ENCODE measurements around the gene NANOS1. TPM values are rescaled to one million over a fixed set of nuclear protein-coding genes. Genes with fewer than 3 reads are reported as not detected.

Gene NANOS1
- total and polyA plus RNA-seq, 2 donors (not counting 1 experiment from before 2014, with no cell fraction given), result 1.1 to 1.2 TPM

GRCh38 chr10:119039161-119039560 lies 9.6 kb downstream of the NANOS1 start:
- peaks cover 18% of the 10 kb centered on the region for H3K79me2 ChIP-seq (ENCODE audit: control insufficient read depth, insufficient read depth, low read length)
- H4K20me1 ChIP-seq (ENCODE audit: control insufficient read depth, extremely low read depth, insufficient read depth, low read length), result no peaks in the 10 kb centered on the region
- TF ChIP-seq CTCF (conservative IDR thresholded peaks at IDR 0.05 in 1 of 2, IDR thresholded peaks at IDR 0.05 in 1 of 2; ENCODE audit: low read depth in 1 of 2, low read length in 2 of 2) (no peak), EZH2 (IDR thresholded peaks at IDR 0.05; ENCODE audit: low read length, missing control alignments) (no peak)
- no peak overlapping the region for H3K27ac ChIP-seq (ENCODE audit: insufficient read depth, low read length)
- peaks cover 23% of the 10 kb centered on the region for H3K36me3 ChIP-seq (ENCODE audit: control insufficient read depth, insufficient read depth, low read length)
- H3K9ac ChIP-seq (ENCODE audit: insufficient read depth, low read length), result no peak overlapping the region
- no peaks in the 10 kb centered on the region for H3K4me1 ChIP-seq (ENCODE audit: control insufficient read depth, extremely low read depth, insufficient read depth, low read length)
- no peaks in the 10 kb centered on the region for H3K9me3 ChIP-seq (ENCODE audit: control insufficient read depth, insufficient read depth, low read depth, low read length)
- H2AFZ ChIP-seq (ENCODE audit: low read length), result no peak overlapping the region
- H3K4me3 ChIP-seq (replicated peaks in 1 of 4; ENCODE audit: control extremely low read depth in 1 of 4, insufficient read depth in 1 of 4, low read depth in 3 of 4, low read length in 4 of 4), result no peak overlapping the region
- no peak overlapping the region for H3K4me2 ChIP-seq (ENCODE audit: extremely low read depth, insufficient read depth, low read length)
- H3K27me3 ChIP-seq (ENCODE audit: control insufficient read depth, insufficient read depth, low read length), result no peaks in the 10 kb centered on the region
- no peak for DNase-seq (ENCODE audit: low read depth in 2 of 2)

- Histone ChIP-seq H3K27ac (ENCODE audit: insufficient read depth, low read length) (no peak overlapping the region), H3K36me3 (ENCODE audit: control insufficient read depth, insufficient read depth, low read length) (peaks cover 22% of the 10 kb centered on the region), H3K4me2 (ENCODE audit: extremely low read depth, insufficient read depth, low read length) (no peak overlapping the region), H3K79me2 (ENCODE audit: control insufficient read depth, insufficient read depth, low read length) (peaks cover 30% of the 10 kb centered on the region), H3K4me3 (replicated peaks in 1 of 4; ENCODE audit: control extremely low read depth in 1 of 4, insufficient read depth in 1 of 4, low read depth in 3 of 4, low read length in 4 of 4) (no peak overlapping the region), H4K20me1 (ENCODE audit: control insufficient read depth, extremely low read depth, insufficient read depth, low read length) (no peaks in the 10 kb centered on the region), H3K4me1 (ENCODE audit: control insufficient read depth, extremely low read depth, insufficient read depth, low read length) (no peaks in the 10 kb centered on the region), H2AFZ (ENCODE audit: low read length) (no peak overlapping the region), H3K9me3 (ENCODE audit: control insufficient read depth, insufficient read depth, low read depth, low read length) (no peaks in the 10 kb centered on the region), H3K27me3 (ENCODE audit: control insufficient read depth, insufficient read depth, low read length) (no peaks in the 10 kb centered on the region), H3K9ac (ENCODE audit: insufficient read depth, low read length) (no peak overlapping the region)
- TF ChIP-seq CTCF (conservative IDR thresholded peaks at IDR 0.05 in 1 of 2, IDR thresholded peaks at IDR 0.05 in 1 of 2; ENCODE audit: low read depth in 1 of 2, low read length in 2 of 2), result no peak
- TF ChIP-seq EZH2 (IDR thresholded peaks at IDR 0.05; ENCODE audit: low read length, missing control alignments), result no peak
- no peak for DNase-seq (ENCODE audit: low read depth in 2 of 2)
Measured at GRCh38 chr10:119041326-119041725, 11.8 kb downstream of the NANOS1 start.

- Histone ChIP-seq H3K4me3 (replicated peaks in 1 of 4; ENCODE audit: control extremely low read depth in 1 of 4, insufficient read depth in 1 of 4, low read depth in 3 of 4, low read length in 4 of 4) (no peak overlapping the region), H3K4me1 (ENCODE audit: control insufficient read depth, extremely low read depth, insufficient read depth, low read length) (no peaks in the 10 kb centered on the region), H3K27ac (ENCODE audit: insufficient read depth, low read length) (no peak overlapping the region), H3K9ac (ENCODE audit: insufficient read depth, low read length) (no peak overlapping the region), H3K36me3 (ENCODE audit: control insufficient read depth, insufficient read depth, low read length) (peaks cover 19% of the 10 kb centered on the region), H3K9me3 (ENCODE audit: control insufficient read depth, insufficient read depth, low read depth, low read length) (no peaks in the 10 kb centered on the region), H3K4me2 (ENCODE audit: extremely low read depth, insufficient read depth, low read length) (no peak overlapping the region), H3K79me2 (ENCODE audit: control insufficient read depth, insufficient read depth, low read length) (peaks cover 33% of the 10 kb centered on the region), H2AFZ (ENCODE audit: low read length) (no peak overlapping the region), H3K27me3 (ENCODE audit: control insufficient read depth, insufficient read depth, low read length) (no peaks in the 10 kb centered on the region), H4K20me1 (ENCODE audit: control insufficient read depth, extremely low read depth, insufficient read depth, low read length) (no peaks in the 10 kb centered on the region)
- no peak for DNase-seq (ENCODE audit: low read depth in 2 of 2)
- TF ChIP-seq CTCF (conservative IDR thresholded peaks at IDR 0.05 in 1 of 2, IDR thresholded peaks at IDR 0.05 in 1 of 2; ENCODE audit: low read depth in 1 of 2, low read length in 2 of 2), result no peak
- no peak for TF ChIP-seq EZH2 (IDR thresholded peaks at IDR 0.05; ENCODE audit: low read length, missing control alignments)
Measured at GRCh38 chr10:119042169-119042568, 12.7 kb downstream of the NANOS1 start.
